GM12878 (cell line): ENCODE results near the gene RAB3A. TPM values are rescaled to one million over a fixed set of nuclear protein-coding genes. Genes with fewer than 3 reads are reported as not detected.

Source experiments
- ATAC-seq: fragments of 200-7000 bp; cut with Tn5 transposase; 3 replicates; pipeline ENCODE4 v1.9.1; 2020; ENCODE audit warnings: mild to moderate bottlenecking, moderate library complexity
- BruUV-seq: library from RNA; stranded (reverse); fragments of 400-500 nt; replicated peaks from 2 replicates; lab custom pipeline; 2021; lab: Mats Ljungman, UMichigan
- CTCF ChIA-PET: fragments of 300-600 bp; sonication (Branson Sonifier 250); formaldehyde crosslinking; extraction: SDS; loops from one replicate; lab custom pipeline; 2021; ENCODE audit warnings: inconsistent platforms; lab: Yijun Ruan, JAX
- POLR2A ChIA-PET: fragments of 350-600 bp; formaldehyde crosslinking; extraction: SDS; loops from one replicate; lab custom pipeline; 2021; ENCODE audit warnings: inconsistent platforms; lab: Charles Lee
- RAD21 ChIA-PET: fragments of 300-600 bp; sonication (Branson Sonifier 250); formaldehyde crosslinking; loops from one replicate; lab custom pipeline; 2023; ENCODE audit warnings: antibody characterized with exemption; ENCODE audit not compliant: unreplicated experiment; lab: Charles Lee
- SMC1A ChIA-PET: fragments of 300-600 bp; sonication (Branson Sonifier 250); formaldehyde crosslinking; loops from one replicate; lab custom pipeline; 2023; ENCODE audit not compliant: unreplicated experiment, uncharacterized antibody; lab: Charles Lee
- DNase-seq: peaks from one replicate; pipeline ENCODE4 v3.0.0-alpha.2; 2011; ENCODE audit warnings: low read depth, low spot score
- FAIRE-seq: peaks from 3 replicates; lab custom pipeline; 2011; peaks lifted over from hg19 to GRCh38; lab: Jason Lieb, UNC
- H2AFZ ChIP-seq: 2 replicates; pipeline ENCODE4 v1.6.0; 2011; ENCODE audit warnings: low read depth, low read length, control low read depth; ENCODE audit not compliant: control insufficient read depth
- H3K27ac ChIP-seq: 2 replicates; pipeline ENCODE4 v1.5.1; 2011; ENCODE audit warnings: control low read depth; ENCODE audit not compliant: control insufficient read depth, insufficient read depth
- H3K27me3 ChIP-seq, 2 experiments: replicated peaks in 1 of 2; 2 replicates each; pipeline versions ENCODE4 v1.6.0 to v1.6.1; 2011; ENCODE audit warnings: low read length in 1 of 2; ENCODE audit not compliant: control insufficient read depth in 2 of 2, insufficient read depth in 2 of 2
- H3K36me3 ChIP-seq, 2 experiments: 2 replicates each; pipeline ENCODE4 v1.5.1; 2011; ENCODE audit warnings: low read length in 1 of 2; ENCODE audit not compliant: control insufficient read depth in 2 of 2, insufficient read depth in 2 of 2
- H3K4me1 ChIP-seq: 2 replicates; pipeline ENCODE4 v1.6.1; 2011; ENCODE audit warnings: mild to moderate bottlenecking, low read length, moderate library complexity, mixed read lengths; ENCODE audit not compliant: control insufficient read depth, insufficient read depth
- H3K4me2 ChIP-seq: 2 replicates; pipeline ENCODE4 v1.6.0; 2011; ENCODE audit warnings: control low read depth; ENCODE audit not compliant: control insufficient read depth, insufficient read depth
- H3K4me3 ChIP-seq: fragments of 200-600 bp; sonication (generic); 2 replicates; pipeline ENCODE4 v1.5.1; 2016
- H3K79me2 ChIP-seq: 2 replicates; pipeline ENCODE4 v1.6.0; 2011; ENCODE audit warnings: low read length; ENCODE audit not compliant: control insufficient read depth, insufficient read depth
- H3K9ac ChIP-seq: 2 replicates; pipeline ENCODE4 v1.8.0; 2011; ENCODE audit warnings: low read length, control low read depth, mixed read lengths; ENCODE audit not compliant: control insufficient read depth, insufficient read depth
- H3K9me3 ChIP-seq: replicated peaks from 3 replicates; pipeline ENCODE4 v1.5.1; 2011; ENCODE audit warnings: mild to moderate bottlenecking, low read length; ENCODE audit not compliant: control insufficient read depth, insufficient read depth
- H4K20me1 ChIP-seq: 2 replicates; pipeline ENCODE4 v1.6.0; 2011; ENCODE audit not compliant: control insufficient read depth, insufficient read depth
- CTCF ChIP-seq, 3 experiments: IDR thresholded peaks in 2 of 3; conservative IDR thresholded peaks in 1 of 3; 2 replicates each; pipeline ENCODE4 v1.5.1; 2011; ENCODE audit warnings: low read depth in 3 of 3, low read length in 3 of 3, mild to moderate bottlenecking in 3 of 3, control low read depth in 2 of 3, moderate library complexity in 2 of 3, inconsistent platforms in 1 of 3, mixed read lengths in 1 of 3; ENCODE audit not compliant: control insufficient read depth in 2 of 3, insufficient read depth in 1 of 3; ENCODE audit errors: extremely low read depth in 1 of 3
- SMC3 ChIP-seq: IDR thresholded peaks from 2 replicates; pipeline ENCODE4 v1.6.1; 2011; ENCODE audit warnings: low read length, improper control_type of control experiment, borderline replicate concordance
- WGBS: methylation state at CpG from one replicate; pipeline ENCODE4 v1.1.6; 2016; ENCODE audit warnings: low lambda C conversion rate; ENCODE audit not compliant: insufficient replicate concordance, insufficient coverage; ENCODE audit errors: missing lambda C conversion rate; 5-methylcytosine and 5-hydroxymethylcytosine counted together
- in situ Hi-C: fragments of 300-500 bp; cut with MboI; formaldehyde crosslinking; loops from 9 replicates; pipeline ENCODE4 v1.14.3; 2018; ENCODE audit warnings: mixed read lengths
- intact Hi-C: fragments of 100-400 bp; cut with micrococcal nuclease; formaldehyde crosslinking; loops from one replicate; pipeline ENCODE4 v1.14.2; 2022; ENCODE audit not compliant: unreplicated experiment
- polyA plus RNA-seq, 11 experiments: library from polyadenylated mRNA; depleted of rRNA in 4 of 11; unstranded in 6 of 11; stranded (reverse) in 5 of 11; fragments of >200 nt; fragmentation: Nextera tagmentation in 4 of 11; fragmentation: Illumina TruSeq in 1 of 11; extraction: Ambion mirVana in 4 of 11; extraction: Trizol in 1 of 11; gene quantifications; 1 replicate in 1 of 11; 2 replicates in 10 of 11; pipeline versions ENCODE4 v1.2.1 to v1.2.3, GENCODE V29; 2011 to 2016; ENCODE audit warnings: inconsistent platforms in 2 of 11, missing spikeins in 2 of 11, low read depth in 1 of 11
- total RNA-seq, 4 experiments: library from RNA; depleted of rRNA in 3 of 4; stranded (reverse); fragments of >200 nt in 3 of 4; fragmentation: Illumina TruSeq in 1 of 4; extraction: Trizol in 1 of 4; gene quantifications; 2 replicates each; pipeline versions ENCODE4 v1.2.1 to v1.2.3, GENCODE V29; 2013 to 2021

RAB3A gene
- total and polyA plus RNA-seq, 10 of the 15 experiments (the other 5 are each of a cell fraction or from before 2014, with no cell fraction given): 0.07 to 3.5 (median 1.2) TPM; not detected in 1

- no peak for FAIRE-seq
- WGBS: 47% methylated on average over 14 of the region's 17 CpGs
Measured at GRCh38 chr19:18218159-18218558, 14.3 kb upstream of the RAB3A start.

More at GRCh38 chr19:18218159-18218558, 14.3 kb upstream of the RAB3A start:
- Histone ChIP-seq H3K27ac (no peak overlapping the region), H3K4me3 (no peak overlapping the region), H3K27me3 (peaks cover 0 to 4% of the 10 kb centered on the region in 2 experiments; a peak in 2 of 4 replicates), H3K4me1 (no peaks in the 10 kb centered on the region), H3K79me2 (no peaks in the 10 kb centered on the region), H3K9me3 (no peaks in the 10 kb centered on the region), H2AFZ (no peak overlapping the region), H3K4me2 (no peak overlapping the region), H3K9ac (no peak overlapping the region), H3K36me3 (no peaks in the 10 kb centered on the region), H4K20me1 (no peaks in the 10 kb centered on the region)
- ChIA-PET SMC1A (no interaction called here), CTCF (interaction anchor here (1.3 to 1.9 kb wide), 2 partner anchors 10 to 61 kb away, joined by 3 to 6 read pairs; no protein-coding TSS in a partner anchor), RAD21 (no interaction called here), POLR2A (no interaction called here)
- TF ChIP-seq SMC3: no peak
- TF ChIP-seq CTCF (IDR thresholded peaks at IDR 0.05 in 2 of 3, conservative IDR thresholded peaks at IDR 0.05 in 1 of 3; ENCODE audit: control insufficient read depth in 2 of 3, extremely low read depth in 1 of 3, insufficient read depth in 1 of 3, low read depth in 3 of 3, low read length in 3 of 3): no peak
- no TSS peak for BruUV-seq
- in situ Hi-C loops: no loop called here
- DNase-seq (no peak), ATAC-seq (no peak; the same call in 2 of the 3 replicates)
- intact Hi-C loops: no loop called here
